ENCODE data around the gene PLEKHG4. TPM values are rescaled to one million over a fixed set of nuclear protein-coding genes. Genes with fewer than 3 reads are reported as not detected.

The PLEKHG4 gene
- total RNA-seq, 1 experiment from 2014 or later: 13.9 TPM

DNA sequence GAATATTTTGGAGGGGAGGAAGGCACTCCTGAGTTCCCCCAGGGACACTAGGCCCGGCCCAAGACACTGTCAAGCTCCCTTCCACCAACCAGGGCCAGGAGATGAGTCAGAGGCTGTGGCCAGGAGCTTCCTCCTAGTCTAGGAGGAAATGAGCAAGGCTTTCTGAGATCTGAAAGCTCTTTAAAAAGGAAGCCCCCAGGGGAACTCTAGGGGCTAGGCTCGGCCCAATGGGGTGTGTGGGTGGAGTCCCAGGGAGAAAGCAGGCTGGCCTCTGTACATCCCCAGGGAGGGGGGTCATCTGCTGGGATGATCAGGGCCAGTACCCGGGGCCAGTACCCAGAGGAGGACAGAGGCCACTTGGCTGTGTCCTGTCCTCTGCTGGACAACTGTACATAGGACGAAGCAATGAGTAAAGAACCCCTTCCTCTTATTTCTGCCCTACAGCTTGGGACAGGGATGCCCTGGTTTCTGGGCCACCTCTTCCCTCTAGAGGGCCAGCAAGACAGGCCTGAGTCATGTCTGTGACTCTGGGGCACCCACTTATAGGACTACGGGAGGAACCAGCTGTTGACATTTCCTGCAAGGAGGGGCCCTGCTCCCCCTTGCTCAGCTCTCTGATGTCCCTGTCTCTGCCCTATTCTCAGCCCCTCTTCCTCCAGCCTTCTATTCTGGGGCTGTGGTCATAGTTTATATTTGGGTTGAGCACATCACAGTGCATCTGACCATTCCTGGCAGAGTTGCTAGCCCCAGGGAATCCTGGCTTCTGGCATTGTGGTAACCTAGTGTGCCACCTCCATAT, 34.7 kb upstream of the PLEKHG4 start:
- no peak overlapping the region for H4K5ac ChIP-seq (ENCODE audit: insufficient read length, low read depth, low read length)
- no peaks in the 10 kb centered on the region for H3K27me3 ChIP-seq (ENCODE audit: insufficient read depth, low read length)
- no peak overlapping the region for H2BK12ac ChIP-seq (ENCODE audit: insufficient read length, low read depth, low read length)
- H4K20me1 ChIP-seq (ENCODE audit: control insufficient read depth, insufficient read depth, insufficient read length): peaks cover 3% of the 10 kb centered on the region
- H3K9me3 ChIP-seq (ENCODE audit: control insufficient read depth, low read depth, low read length): no peaks in the 10 kb centered on the region
- no peak overlapping the region for H3K4me2 ChIP-seq (ENCODE audit: insufficient read depth, insufficient read length, low read length)
- no peak overlapping the region for H3T11ph ChIP-seq (ENCODE audit: low read length)
- H3K79me2 ChIP-seq (ENCODE audit: insufficient read depth, low read length): no peaks in the 10 kb centered on the region; the same call in 1 of the 2 replicates
- H4K8ac ChIP-seq (replicated peaks; ENCODE audit: insufficient read length, low read depth, low read length): no peak overlapping the region
- no peak overlapping the region for H3K27ac ChIP-seq (ENCODE audit: insufficient read length, low read depth, low read length)
- peaks cover 31% of the 10 kb centered on the region for H3K23me2 ChIP-seq (ENCODE audit: insufficient read length, low read depth, low read length, poor library complexity, severe bottlenecking)
- H3K23ac ChIP-seq (ENCODE audit: insufficient read length, low read depth, low read length): no peak overlapping the region
- peaks cover 14% of the 10 kb centered on the region for H3K27me3 Mint-ChIP-seq (ENCODE audit: low read depth)
- peak overlapping the region; percentile 86 to 94 for H3K4me3 Mint-ChIP-seq
- TF ChIP-seq, protein P1, sequence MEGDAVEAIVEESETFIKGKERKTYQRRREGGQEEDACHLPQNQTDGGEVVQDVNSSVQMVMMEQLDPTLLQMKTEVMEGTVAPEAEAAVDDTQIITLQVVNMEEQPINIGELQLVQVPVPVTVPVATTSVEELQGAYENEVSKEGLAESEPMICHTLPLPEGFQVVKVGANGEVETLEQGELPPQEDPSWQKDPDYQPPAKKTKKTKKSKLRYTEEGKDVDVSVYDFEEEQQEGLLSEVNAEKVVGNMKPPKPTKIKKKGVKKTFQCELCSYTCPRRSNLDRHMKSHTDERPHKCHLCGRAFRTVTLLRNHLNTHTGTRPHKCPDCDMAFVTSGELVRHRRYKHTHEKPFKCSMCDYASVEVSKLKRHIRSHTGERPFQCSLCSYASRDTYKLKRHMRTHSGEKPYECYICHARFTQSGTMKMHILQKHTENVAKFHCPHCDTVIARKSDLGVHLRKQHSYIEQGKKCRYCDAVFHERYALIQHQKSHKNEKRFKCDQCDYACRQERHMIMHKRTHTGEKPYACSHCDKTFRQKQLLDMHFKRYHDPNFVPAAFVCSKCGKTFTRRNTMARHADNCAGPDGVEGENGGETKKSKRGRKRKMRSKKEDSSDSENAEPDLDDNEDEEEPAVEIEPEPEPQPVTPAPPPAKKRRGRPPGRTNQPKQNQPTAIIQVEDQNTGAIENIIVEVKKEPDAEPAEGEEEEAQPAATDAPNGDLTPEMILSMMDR (conservative IDR thresholded peaks at IDR 0.05): no peak
- H3K4me1 ChIP-seq (ENCODE audit: insufficient read depth, low read length): peaks cover 15% of the 10 kb centered on the region; the same call in 1 of the 2 replicates
- H3K27ac Mint-ChIP-seq: peak overlapping the region in 1 of 3 experiments; percentile 83; a peak in 2 of 7 replicates
- DNase-seq: no peak
- no peak overlapping the region for H3K9ac ChIP-seq (ENCODE audit: extremely low read depth, insufficient read length, low read length)
- no peak overlapping the region for H2AK5ac ChIP-seq (ENCODE audit: insufficient read length, low read length)
- peaks cover 0 to 6% (median 0%) of the 10 kb centered on the region in 3 experiments; a peak in 4 of 7 replicates for H3K36me3 Mint-ChIP-seq (ENCODE audit: insufficient read depth in 1 of 3, low read depth in 3 of 3)
- H3K56ac ChIP-seq (ENCODE audit: insufficient read length, low read depth, low read length): no peak overlapping the region
- H3K79me1 ChIP-seq (ENCODE audit: insufficient read depth, low read depth, low read length, poor library complexity, severe bottlenecking): peaks cover 4% of the 10 kb centered on the region
- no peak overlapping the region for H4K91ac ChIP-seq (ENCODE audit: insufficient read length, low read depth, low read length)
- peaks cover 34 to 44% of the 10 kb centered on the region in 2 experiments for H3K4me1 Mint-ChIP-seq
- H2BK5ac ChIP-seq (ENCODE audit: insufficient read length, low read length): no peak overlapping the region
- H2BK15ac ChIP-seq (ENCODE audit: low read depth, low read length): no peak overlapping the region
- whole genome bisulfite sequencing (ENCODE audit: extremely low coverage, insufficient read length, low lambda C conversion rate): no CpG with 5 or more reads among the region's 5 CpGs
- H3K14ac ChIP-seq (ENCODE audit: insufficient read depth, low read length): no peak overlapping the region
- H2BK120ac ChIP-seq (ENCODE audit: low read depth, low read length, poor library complexity, severe bottlenecking): no peak overlapping the region
- H2AFZ ChIP-seq (ENCODE audit: low read length): no peak overlapping the region
- no peak overlapping the region for H3K18ac ChIP-seq (ENCODE audit: insufficient read length, low read depth, low read length)
- no peaks in the 10 kb centered on the region for H3K9me3 Mint-ChIP-seq
- H2BK20ac ChIP-seq (ENCODE audit: low read depth, low read length, poor library complexity, severe bottlenecking): no peak overlapping the region
- H3K4ac ChIP-seq (ENCODE audit: low read depth, low read length): no peak overlapping the region

Data from H9 (cell line).